Brain microvascular endothelial cell (primary cell): ENCODE data around the gene UNC45A.
A peak's percentile ranks its signal among the peaks of the same experiment; 100 is the strongest.

Source experiments
- DNase-seq: peaks from one replicate; pipeline ENCODE4 v3.0.0-alpha.2; 2020
- H3K27ac ChIP-seq: fragments of 250-450 bp; sonication (Bioruptor Pico); 2 replicates; pipeline ENCODE4 v1.5.1; 2020; ENCODE audit warnings: mild to moderate bottlenecking, moderate library complexity
- H3K27me3 ChIP-seq: fragments of 250-450 bp; sonication (Bioruptor Pico); replicated peaks from 2 replicates; pipeline ENCODE4 v1.5.1; 2020; ENCODE audit warnings: mild to moderate bottlenecking
- H3K36me3 ChIP-seq: fragments of 250-450 bp; sonication (Bioruptor Pico); replicated peaks from 2 replicates; pipeline ENCODE4 v1.5.1; 2020; ENCODE audit warnings: mild to moderate bottlenecking
- H3K4me3 ChIP-seq: 2 replicates; pipeline ENCODE4 v1.5.1; 2011; ENCODE audit warnings: low read depth, mild to moderate bottlenecking, control low read depth, low read length, moderate library complexity
- CTCF ChIP-seq: IDR thresholded peaks from 2 replicates; pipeline ENCODE4 v1.5.1; 2011; ENCODE audit warnings: low read depth, mild to moderate bottlenecking, moderate library complexity, low read length, control low read depth, inconsistent platforms; ENCODE audit errors: missing control alignments
- in situ Hi-C: cut with HindIII; loops from 2 replicates; pipeline ENCODE4 v1.10.0; 2017; ENCODE audit warnings: low sequenced_read_pairs, low pct_ligation_motif_present

The UNC45A gene

GRCh38 chr15:90934949-90935751, at the start of gene UNC45A:
UNC45A (plus strand) TSS chr15:90935285; CDS start chr15:90935325, 40 bp downstream.
- DNase-seq, result peak; percentile 68
- Histone ChIP-seq H3K4me3 (peak within 1 kb of the TSS; percentile 78), H3K27me3 (no peaks in the 10 kb centered on the region), H3K36me3 (peaks cover 22% of the 10 kb centered on the region), H3K27ac (peak within 1 kb of the TSS; percentile 79)
- no peak for TF ChIP-seq CTCF
- in situ Hi-C loops, result no loop called here

- peak; percentile 43 for DNase-seq
- H3K36me3 ChIP-seq, result peaks cover 19% of the 10 kb centered on the region
- no peak overlapping the region for H3K4me3 ChIP-seq
- no peaks in the 10 kb centered on the region for H3K27me3 ChIP-seq
- in situ Hi-C loops, result no loop called here
- peak; percentile 98 for TF ChIP-seq CTCF
- H3K27ac ChIP-seq, result no peak overlapping the region
Measured at GRCh38 chr15:90885432-90886290, 49.4 kb upstream of the UNC45A start.

- no peak overlapping the region for H3K27ac ChIP-seq
- peaks cover 13% of the 10 kb centered on the region for H3K36me3 ChIP-seq
- in situ Hi-C loops, result no loop called here
- H3K4me3 ChIP-seq, result no peak overlapping the region
- H3K27me3 ChIP-seq, result no peaks in the 10 kb centered on the region
- no peak for TF ChIP-seq CTCF
- no peak for DNase-seq
Measured at GRCh38 chr15:90886291-90886614, 48.8 kb upstream of the UNC45A start.

GRCh38 chr15:90887037-90887481, 48.0 kb upstream of the UNC45A start:
- in situ Hi-C loops, result no loop called here
- Histone ChIP-seq H3K36me3 (peaks cover 9% of the 10 kb centered on the region), H3K27me3 (no peaks in the 10 kb centered on the region), H3K4me3 (no peak overlapping the region), H3K27ac (no peak overlapping the region)
- no peak for TF ChIP-seq CTCF
- no peak for DNase-seq

GRCh38 chr15:90889313-90889730, 45.8 kb upstream of the UNC45A start:
- Histone ChIP-seq H3K27ac (no peak overlapping the region), H3K27me3 (no peaks in the 10 kb centered on the region), H3K4me3 (no peak overlapping the region), H3K36me3 (peaks cover 9% of the 10 kb centered on the region)
- in situ Hi-C loops, result no loop called here
- no peak for DNase-seq
- no peak for TF ChIP-seq CTCF
